GM21526 (cell line): ENCODE measurements around the gene PLEKHM3.

ENCODE experiments used
- ATAC-seq: cut with Tn5 transposase; IDR thresholded peaks from one replicate; pipeline ENCODE4 v1.9.1; 2021; ENCODE audit warnings: moderate library complexity; ENCODE audit not compliant: unreplicated experiment, low FRiP score

PLEKHM3 gene

GRCh38 chr2:207810200-207810788 is 215.0 kb downstream of the PLEKHM3 start:
- no peak for ATAC-seq

DNA sequence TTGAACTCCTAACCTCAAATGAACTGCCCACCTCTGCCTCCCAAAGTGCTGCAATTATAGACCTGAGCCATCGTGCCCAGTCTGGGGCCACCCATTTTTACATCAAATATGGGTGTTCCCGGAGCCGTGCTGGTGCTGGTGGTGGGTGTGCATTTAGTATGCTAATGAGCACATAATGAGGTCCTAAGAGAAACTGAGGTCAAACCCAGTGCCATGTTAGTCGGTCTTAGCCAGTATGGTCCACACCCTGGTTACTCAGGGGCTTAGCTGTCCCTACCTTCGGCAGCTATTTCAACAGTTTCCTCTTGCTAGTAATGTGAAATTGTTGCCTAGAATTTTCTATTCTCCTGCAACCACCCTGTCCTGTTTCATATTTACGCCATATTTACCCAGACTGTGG is 217.2 kb downstream of the PLEKHM3 start:
- no peak for ATAC-seq

DNA sequence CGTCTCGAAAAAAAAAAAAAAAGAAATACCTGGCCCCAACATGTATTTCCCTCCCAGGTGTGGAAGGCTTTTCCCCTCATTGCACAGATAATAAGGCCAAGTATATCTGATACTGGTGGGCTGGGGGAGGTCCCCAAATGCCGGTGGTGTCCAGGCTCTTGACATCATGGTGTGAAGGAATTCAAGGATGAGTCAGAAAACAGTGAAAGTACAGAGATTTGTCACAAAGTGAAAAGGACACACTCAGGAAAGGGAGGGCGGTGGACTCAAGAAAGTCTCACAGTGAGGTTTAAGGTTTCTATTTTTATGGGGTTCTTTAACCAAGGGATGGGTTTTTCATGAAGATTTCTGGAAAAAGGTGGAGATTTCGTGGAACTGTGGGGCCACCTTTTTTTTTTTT is 217.8 kb downstream of the PLEKHM3 start:
- no peak for ATAC-seq

DNA sequence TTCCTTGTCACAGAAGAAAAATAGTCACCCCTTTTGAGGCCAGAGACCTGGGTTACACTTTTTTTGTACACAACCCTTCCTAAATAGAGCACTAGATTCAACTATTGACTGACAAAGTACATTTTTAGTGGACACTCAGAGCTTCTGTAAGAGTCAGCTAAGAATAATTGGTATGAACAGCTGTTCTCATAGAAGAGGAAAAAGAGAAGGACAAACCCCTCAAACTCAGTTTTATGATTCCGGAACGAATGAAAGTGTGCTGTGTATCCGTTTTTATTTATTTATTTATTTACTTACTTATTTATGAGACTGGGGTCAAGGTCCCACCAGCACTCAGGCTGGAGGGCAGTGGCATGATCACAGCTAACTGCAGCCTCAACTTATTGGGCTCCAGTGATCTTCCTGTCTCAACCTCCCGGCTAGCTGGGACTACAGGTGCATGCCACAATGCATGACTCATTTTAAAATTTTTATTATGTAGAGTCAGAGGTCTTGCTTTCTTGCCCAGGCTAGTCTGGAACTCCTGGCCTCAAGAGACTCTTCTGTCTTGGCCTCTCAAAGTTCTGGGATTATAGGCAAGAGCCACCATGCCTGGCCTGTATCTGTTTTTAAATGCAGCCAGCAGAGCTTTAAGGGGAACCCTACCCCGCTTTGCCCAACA is 219.6 kb downstream of the PLEKHM3 start:
- ATAC-seq, result no peak

GRCh38 chr2:207802650-207803049 is 222.7 kb downstream of the PLEKHM3 start:
- no peak for ATAC-seq

- ATAC-seq, result no peak
Measured at GRCh38 chr2:207801259-207801658, 224.1 kb downstream of the PLEKHM3 start.

GRCh38 chr2:207796585-207797350 is 228.6 kb downstream of the PLEKHM3 start:
- no peak for ATAC-seq

DNA sequence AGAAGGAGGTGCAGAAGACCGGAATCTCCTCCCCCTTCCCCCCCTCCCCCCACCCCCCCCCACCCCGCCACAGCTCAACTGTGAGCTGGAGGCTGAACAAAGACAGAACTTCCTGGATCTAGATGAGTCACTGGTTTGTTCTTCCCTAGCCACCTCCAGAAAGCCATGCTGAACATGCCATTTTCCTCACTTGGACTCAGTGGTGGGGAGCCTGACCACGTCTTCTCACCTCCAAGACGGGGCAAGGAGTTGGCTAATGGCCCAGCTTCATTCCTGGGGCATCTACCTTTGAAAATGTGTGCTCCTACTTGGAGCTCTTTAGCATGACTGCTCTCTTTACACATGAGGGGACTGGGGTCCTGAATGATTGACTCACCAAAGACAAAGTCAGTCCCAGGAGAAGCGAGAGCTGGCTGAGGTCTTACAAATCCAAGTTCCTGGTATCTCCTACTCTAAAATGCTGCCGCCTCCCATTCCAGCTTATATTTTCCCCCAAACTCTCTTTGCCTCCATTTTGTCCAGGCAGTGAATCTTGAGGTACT is 233.0 kb downstream of the PLEKHM3 start:
- ATAC-seq, result no peak

DNA sequence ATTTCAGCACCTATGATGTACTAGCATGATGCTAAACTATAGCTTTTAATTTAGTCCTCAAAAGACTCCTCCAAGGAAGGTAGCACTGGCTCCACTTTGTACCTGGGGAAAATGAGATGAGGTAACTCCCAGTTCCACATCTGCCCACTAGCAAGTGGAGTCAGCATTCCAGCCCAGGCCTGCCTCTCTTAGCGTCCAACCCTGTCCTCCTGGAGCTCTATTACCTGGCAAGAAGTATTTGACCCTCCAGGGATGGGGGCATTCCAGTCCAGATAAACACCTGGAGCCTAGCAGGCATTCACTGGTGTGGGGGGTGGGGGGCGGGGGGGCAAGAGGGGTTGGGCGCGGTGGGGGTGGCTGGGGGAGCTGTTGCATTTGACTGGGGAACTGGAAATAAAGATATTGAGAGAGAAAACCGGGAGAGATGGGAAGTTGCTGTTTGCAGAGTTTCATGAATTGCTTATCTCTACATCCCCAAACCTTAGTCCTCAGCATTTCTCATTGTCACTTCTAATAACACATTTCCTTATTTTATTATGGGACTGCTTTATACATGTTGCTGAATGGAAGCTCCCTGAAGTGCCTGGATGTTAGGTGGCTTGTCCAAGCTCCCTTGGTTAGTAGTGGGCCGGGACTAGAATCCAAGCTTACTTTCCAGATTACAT is 233.6 kb downstream of the PLEKHM3 start:
- no peak for ATAC-seq

- ATAC-seq, result no peak
Measured at GRCh38 chr2:207790898-207791297, 234.4 kb downstream of the PLEKHM3 start.

GRCh38 chr2:207787800-207788199 is 237.5 kb downstream of the PLEKHM3 start:
- no peak for ATAC-seq

DNA sequence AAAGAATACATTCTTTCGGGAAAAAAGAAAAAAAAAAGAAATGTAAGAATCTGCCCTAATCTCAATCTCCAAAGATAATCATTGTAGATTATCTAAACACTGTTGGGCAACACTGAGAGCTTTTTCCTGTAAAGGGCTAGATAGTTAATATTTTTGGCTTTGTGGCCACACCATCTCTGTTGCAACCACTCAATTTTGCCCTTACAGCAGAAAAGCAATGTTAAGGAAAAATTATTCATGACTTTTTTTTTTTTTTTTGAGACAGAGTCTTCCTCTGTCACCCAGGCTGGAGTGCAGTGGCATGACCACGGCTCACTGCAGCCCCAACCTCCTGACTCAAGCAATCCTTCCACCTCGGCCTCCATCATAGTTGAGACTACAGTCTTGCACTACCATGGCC is 238.3 kb downstream of the PLEKHM3 start:
- no peak for ATAC-seq

- no peak for ATAC-seq
Measured at GRCh38 chr2:207784898-207785297, 240.4 kb downstream of the PLEKHM3 start.

GRCh38 chr2:207783514-207783913 is 241.8 kb downstream of the PLEKHM3 start:
- ATAC-seq, result no peak

GRCh38 chr2:207782238-207783030 is 242.9 kb downstream of the PLEKHM3 start:
- no peak for ATAC-seq

DNA sequence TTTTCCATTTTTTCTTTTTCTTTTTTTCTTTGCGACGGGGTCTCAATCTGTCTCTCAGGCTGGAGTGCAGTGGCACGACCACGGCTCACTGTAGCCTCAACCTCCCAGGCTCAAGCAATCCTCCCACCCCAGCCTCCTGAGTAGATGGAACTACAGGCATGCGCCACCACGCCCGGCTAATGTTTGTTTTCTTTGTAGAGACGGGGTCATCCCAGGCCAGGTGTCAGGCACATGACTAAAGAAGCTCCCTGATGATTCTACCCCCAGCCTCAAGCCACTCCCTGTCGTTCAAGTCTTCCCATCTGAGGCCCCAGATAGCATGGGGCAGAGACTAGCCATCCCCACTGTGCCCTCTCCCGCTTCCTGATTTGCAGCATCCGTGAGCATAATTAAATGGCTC is 245.8 kb downstream of the PLEKHM3 start:
- no peak for ATAC-seq

- ATAC-seq, result no peak
Measured at GRCh38 chr2:207778298-207778882, 246.9 kb downstream of the PLEKHM3 start.

- ATAC-seq, result no peak
Measured at GRCh38 chr2:207777124-207777523, 248.2 kb downstream of the PLEKHM3 start.

- ATAC-seq, result no peak
Measured at GRCh38 chr2:207775473-207775872, 249.9 kb downstream of the PLEKHM3 start.

GRCh38 chr2:207772844-207773205 is 252.5 kb downstream of the PLEKHM3 start:
- ATAC-seq, result no peak
